Body of pancreas (tissue), 4 donors: ENCODE data around the gene AHCYL1.

Experiments used
- POLR2A ChIP-seq, 3 donors: fragments of 450-650 bp; IDR thresholded peaks; one replicate each; pipeline ENCODE4 v1.6.1; 2016; ENCODE audit warnings: antibody characterized with exemption in 3 of 3, mild to moderate bottlenecking in 2 of 3
- TF ChIP-seq, protein P1 (sequence below), 7 experiments: fragments of 450-650 bp in 4 of 7; fragments of 200-600 bp in 3 of 7; sonication (generic) in 3 of 7; IDR thresholded peaks; one replicate each; pipeline ENCODE4 v1.5.1; 2016 to 2019; ENCODE audit warnings: antibody characterized with exemption in 7 of 7

DNA sequence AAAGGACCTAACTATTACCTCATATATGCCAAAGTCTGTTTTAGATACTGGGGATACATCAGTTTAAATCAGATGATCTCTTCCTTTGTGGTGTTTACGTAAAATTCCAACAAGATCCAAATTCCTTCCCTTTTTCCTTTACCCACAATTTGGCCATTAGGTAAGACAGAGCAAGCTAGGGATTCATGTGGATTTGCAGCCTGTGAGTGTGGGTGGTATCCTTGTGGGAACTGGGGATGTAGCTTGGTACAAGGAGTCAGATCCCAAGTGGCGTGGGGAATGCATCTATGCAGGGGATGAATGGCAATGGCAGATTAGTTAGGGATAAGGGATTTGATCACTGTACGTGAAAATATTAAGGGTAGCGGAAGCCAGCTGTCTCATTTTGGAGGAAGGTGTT, 40.0 kb downstream of the AHCYL1 start:
- TF ChIP-seq, protein P1, sequence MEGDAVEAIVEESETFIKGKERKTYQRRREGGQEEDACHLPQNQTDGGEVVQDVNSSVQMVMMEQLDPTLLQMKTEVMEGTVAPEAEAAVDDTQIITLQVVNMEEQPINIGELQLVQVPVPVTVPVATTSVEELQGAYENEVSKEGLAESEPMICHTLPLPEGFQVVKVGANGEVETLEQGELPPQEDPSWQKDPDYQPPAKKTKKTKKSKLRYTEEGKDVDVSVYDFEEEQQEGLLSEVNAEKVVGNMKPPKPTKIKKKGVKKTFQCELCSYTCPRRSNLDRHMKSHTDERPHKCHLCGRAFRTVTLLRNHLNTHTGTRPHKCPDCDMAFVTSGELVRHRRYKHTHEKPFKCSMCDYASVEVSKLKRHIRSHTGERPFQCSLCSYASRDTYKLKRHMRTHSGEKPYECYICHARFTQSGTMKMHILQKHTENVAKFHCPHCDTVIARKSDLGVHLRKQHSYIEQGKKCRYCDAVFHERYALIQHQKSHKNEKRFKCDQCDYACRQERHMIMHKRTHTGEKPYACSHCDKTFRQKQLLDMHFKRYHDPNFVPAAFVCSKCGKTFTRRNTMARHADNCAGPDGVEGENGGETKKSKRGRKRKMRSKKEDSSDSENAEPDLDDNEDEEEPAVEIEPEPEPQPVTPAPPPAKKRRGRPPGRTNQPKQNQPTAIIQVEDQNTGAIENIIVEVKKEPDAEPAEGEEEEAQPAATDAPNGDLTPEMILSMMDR (IDR thresholded peaks at IDR 0.05), result no peak
- TF ChIP-seq POLR2A (IDR thresholded peaks at IDR 0.05), result no peak
